GM04503 (cell line): ENCODE data around the gene CYP4F3.
"Not testable (repeated sequence)": the region's sequence is repeated elsewhere in the genome, so short reads cannot be mapped to it uniquely, and the experiment has no call there.

Experiments
- DNase-seq: peaks from one replicate; pipeline ENCODE4 v3.0.0-alpha.2; 2012; ENCODE audit warnings: low read depth

Gene CYP4F3

GRCh38 chr19:15640294-15640903 is at the start of gene CYP4F3:
Gene CYP4F3 (plus strand): TSS chr19:15640897. CDS start chr19:15641416, 519 bp downstream.
- DNase-seq, result no peak

DNA sequence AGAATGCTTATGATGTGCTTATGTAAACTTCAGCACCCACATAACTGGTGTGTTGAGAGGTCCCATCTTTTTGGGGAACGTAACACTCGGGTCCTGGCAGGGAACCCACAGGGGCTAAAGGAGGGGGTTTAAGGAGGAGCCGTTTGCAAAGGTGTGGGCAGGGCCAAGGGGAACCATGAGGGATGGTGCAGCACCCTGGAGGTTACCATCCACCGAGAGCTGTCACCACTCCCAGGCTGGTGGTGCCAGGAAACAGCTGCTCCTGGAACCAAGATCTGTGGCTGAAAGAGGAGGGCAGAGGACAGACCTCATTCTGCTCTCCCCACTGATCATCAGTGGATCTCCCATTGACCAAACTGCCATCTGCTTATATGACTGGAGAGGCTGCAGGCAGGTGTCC is 48.9 kb upstream of the CYP4F3 start:
- DNase-seq, result no peak

DNA sequence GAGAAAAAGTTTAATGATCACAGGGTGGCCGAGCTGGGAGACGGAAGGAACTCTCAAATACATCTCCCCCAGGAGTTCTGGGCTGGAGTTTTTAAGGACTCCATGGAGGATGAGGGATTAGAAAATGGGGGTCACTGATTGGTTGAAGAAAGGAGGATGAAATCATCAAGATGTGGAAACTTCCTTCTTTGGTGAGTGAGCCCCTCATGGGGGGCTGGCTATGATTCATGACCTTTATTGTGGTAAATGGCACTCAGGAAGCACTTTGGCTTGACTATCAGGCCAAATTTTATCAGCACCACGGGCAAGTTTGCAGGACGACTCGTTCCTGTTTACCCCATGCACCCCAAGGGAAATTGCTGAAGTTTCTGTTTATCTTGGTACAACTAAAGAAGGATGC is 48.2 kb upstream of the CYP4F3 start:
- DNase-seq, result not testable (repeated sequence)

DNA sequence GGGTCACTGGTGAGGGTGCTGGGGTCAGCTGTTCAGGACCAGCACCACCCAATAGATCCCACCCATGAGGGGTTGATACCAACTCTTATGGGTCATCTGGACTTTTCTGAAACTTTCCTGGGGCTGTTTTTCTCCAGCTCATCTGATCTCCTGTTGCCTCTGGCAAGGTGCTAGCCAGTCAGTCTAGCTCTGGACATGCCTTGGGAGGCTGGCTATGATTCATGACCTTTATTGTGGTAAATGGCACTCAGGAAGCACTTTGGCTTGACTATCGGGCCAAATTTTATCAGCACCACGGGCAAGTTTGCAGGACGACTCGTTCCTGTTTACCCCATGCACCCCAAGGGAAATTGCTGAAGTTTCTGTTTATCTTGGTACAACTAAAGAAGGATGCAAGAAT is 46.9 kb upstream of the CYP4F3 start:
- not testable (repeated sequence) for DNase-seq

DNA sequence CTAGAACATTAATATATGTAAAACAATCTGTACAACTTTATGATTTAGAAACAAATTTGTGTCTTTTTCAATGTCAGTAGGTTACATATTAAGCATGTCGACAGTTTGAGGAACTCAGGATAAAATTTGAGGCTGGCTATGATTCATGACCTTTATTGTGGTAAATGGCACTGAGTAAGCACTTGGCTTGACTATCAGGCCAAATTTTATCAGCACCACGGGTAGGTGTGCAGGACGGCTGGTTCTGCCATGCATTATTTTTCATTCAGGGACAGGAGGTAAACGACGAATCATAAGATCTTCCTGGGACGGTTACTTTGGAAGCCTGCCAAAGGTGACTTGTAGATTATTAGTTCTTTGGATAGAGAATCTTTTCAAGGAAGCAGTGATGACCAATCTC is 45.6 kb upstream of the CYP4F3 start:
- DNase-seq, result no peak

- not testable (repeated sequence) for DNase-seq
These were observed 32.4 kb upstream of the CYP4F3 start for GRCh38 chr19:15607978-15608925.

DNA sequence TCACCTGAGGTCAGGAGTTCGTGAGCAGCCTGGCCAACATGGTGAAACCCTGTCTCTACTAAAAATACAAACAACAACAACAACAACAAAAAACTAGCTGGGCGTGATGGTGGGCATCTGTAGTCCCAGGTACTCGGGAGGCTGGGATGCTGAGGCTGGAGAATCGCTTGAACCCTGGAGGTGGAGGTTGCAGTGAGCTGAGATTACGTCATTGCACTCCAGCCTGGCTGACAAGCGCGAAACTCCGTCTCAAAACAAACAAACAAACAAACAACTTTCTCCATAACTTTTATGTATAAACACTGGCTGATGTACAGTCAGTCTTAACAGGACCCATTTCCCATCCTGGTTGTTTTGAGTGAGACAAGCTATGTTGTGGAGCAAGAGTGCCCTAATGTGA is 31.4 kb upstream of the CYP4F3 start:
- DNase-seq, result no peak

DNA sequence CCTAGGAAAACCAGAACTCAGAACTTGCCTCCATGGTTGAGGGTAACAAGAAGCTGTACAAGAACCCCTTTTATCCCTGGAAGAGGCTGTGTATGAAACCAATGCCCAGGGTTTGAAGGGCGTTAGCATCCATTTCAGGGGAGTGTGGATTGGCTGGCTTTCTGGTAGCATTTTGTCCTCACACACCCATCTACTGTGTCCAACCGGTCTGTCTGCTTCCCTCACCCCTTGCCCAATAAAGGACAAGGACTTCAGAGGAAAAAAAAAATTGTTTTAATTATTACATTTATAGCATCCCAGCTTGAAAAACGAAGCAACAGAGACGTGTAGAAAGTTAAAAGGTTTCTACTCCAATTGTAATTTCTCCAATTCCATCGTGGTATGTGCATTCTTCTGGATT is 28.4 kb upstream of the CYP4F3 start:
- no peak for DNase-seq

GRCh38 chr19:15613338-15613737 is 27.4 kb upstream of the CYP4F3 start:
- DNase-seq, result no peak

- DNase-seq, result no peak
These were observed 26.0 kb upstream of the CYP4F3 start, which contains the start of gene CYP4F8 for GRCh38 chr19:15614507-15615379. Gene CYP4F8 (plus strand): TSS chr19:15615218. CDS start chr19:15615617, 399 bp downstream.

DNA sequence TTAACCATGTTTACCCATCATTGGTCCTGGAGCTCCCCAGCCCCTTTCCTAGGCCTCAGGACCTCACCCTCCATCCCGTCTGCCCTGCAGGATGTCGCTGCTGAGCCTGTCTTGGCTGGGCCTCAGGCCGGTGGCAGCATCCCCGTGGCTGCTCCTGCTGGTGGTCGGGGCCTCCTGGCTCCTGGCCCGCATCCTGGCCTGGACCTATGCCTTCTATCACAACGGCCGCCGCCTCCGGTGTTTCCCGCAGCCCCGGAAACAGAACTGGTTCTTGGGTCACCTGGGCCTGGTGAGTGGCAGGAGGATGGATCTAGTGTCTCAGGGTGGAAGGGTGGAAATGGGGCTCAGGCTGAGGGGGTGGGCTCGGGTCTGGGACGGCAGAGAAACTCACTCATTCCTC is 25.2 kb upstream of the CYP4F3 start:
- no peak for DNase-seq

- no peak for DNase-seq
These were observed 24.5 kb upstream of the CYP4F3 start for GRCh38 chr19:15616183-15616582.

DNA sequence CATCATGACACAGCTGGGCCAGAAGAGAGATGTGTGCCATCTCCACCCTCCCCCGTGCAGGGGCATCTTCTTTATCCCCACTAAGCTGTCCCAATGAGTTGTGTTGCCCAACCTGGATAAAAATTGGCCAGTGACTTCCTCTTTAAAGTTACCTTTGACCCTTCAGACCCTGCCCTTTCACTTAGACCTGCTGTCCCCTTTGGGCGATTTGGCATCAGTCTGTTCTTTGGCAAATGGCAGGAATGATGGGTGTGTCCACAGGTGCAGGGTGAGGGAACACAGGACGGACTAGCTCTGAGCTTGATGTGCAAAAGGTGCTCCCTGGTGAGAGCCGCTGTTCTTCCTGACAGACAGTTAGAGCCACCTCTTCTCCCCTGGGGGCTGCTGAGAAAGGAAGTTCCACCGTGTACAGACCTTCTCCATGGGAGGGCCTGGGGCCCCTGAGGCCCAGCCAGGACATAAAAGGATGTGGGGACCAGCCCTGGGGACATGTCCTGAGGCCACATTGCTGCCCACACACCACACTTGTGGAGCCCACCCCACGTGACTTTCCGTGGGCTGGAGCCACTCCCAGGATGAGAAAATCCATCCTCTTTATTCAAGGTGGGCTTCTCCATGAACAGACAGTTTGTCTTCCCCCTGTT is 23.9 kb upstream of the CYP4F3 start:
- DNase-seq, result no peak

DNA sequence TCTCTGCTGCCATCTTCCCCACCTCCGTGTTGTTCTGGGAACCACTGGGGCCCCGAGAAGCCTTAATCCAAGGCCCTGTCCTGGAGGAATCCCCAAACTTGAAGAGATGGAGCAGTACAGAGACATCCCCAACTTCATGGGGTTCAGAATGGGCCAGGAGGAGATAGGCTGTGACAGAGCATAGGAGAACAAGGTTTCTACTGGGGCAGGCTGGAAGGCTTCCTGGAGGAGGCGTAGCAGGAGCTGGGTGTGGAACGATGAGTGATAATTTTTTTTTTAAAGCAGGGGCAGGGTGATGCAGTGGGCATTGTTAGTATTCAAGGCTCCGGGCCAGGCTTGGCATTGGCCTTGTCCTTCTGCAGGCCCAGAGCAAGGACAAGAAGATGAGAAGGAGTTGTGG is 22.4 kb upstream of the CYP4F3 start:
- no peak for DNase-seq

- no peak for DNase-seq
These were observed 18.9 kb upstream of the CYP4F3 start for GRCh38 chr19:15621801-15622200.

DNA sequence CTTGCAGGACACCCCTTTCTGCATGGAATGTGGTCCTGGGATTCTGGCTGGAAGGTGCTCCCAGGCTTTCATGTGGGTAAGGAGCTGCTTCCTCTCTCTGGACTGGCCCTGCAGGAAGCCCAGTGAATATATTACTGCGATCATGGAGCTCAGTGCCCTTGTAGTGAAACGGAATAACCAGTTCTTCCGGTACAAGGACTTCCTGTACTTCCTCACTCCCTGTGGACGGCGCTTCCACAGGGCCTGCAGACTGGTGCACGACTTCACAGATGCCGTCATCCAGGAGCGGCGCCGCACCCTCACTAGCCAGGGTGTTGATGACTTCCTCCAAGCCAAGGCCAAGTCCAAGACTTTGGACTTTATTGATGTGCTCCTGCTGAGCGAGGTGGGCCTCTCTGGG is 17.7 kb upstream of the CYP4F3 start:
- DNase-seq, result no peak

GRCh38 chr19:15623711-15624318 is 16.9 kb upstream of the CYP4F3 start:
- DNase-seq, result no peak

DNA sequence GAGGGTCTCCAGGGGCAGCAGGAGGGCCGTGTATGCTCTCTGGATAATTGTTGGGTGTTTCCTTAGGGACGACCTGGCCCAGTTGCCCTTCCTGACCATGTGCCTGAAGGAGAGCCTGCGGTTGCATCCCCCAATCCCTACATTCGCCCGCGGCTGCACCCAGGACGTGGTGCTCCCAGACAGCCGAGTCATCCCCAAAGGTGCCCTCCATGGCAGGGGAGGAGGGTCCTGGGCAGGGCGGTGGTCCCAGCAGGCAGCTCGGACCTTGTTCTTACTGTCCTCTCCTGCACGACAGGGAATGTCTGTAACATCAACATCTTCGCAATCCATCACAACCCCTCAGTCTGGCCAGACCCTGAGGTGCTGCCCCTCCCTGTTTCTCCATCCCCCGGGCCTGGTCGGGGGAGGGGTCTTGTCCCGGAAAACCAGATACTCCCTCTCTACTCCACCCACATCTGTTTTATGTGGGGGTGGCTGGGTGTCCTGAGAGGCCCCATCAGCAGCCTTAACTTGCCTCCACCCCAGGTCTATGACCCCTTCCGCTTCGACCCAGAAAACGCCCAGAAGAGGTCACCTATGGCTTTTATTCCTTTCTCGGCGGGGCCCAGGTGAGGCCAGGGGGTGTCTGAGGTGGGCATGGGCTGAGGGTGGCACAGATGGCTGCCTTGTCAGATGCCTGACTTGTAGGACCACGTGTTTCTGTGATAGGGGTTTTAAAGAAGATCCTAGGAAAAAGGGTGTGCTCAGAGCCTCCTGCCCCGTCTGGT is 12.3 kb upstream of the CYP4F3 start:
- DNase-seq, result no peak

DNA sequence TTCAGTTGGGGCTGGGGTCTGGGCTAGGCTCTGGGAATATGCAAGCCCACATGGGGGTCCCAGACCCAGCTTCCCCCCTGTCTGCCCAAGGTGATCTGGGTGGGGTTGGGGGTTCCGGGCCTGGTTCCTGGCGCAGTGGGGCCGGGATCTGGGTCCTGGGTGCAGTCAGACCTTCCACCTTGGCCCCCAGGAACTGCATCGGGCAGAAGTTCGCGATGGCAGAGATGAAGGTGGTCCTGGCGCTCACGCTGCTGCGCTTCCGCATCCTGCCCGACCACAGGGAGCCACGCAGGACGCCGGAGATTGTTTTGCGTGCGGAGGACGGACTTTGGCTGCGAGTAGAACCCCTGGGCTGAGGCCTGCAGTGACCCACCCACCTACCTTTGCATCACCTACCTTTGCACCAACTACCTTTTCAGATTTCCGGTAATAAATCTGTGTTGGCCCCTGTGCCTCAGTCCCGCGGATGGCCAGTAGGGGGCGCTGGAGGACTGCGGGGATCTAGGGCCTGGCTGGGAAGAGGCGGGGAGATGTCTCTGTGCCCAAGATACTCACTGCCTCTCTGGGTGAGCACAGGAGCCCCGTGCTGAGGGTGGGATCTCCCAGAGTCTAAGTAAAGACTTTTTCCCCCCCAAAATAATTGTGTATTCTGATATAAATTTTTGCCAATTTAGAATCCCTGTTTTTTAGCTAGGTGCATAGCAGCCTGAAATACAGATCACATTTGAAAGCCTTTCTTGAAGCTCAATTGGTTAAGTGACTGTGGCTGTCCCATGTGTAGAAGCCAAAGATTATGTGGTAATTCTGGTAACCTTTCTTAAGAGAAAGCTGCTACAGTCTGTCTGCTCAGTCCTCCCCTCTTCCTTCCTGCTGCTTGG is 11.5 kb upstream of the CYP4F3 start:
- DNase-seq, result no peak

- DNase-seq, result no peak
These were observed 8.9 kb upstream of the CYP4F3 start for GRCh38 chr19:15631817-15632216.
